ENCODE results near the gene ARMC12. TPM values are rescaled to one million over a fixed set of nuclear protein-coding genes. Genes with fewer than 3 reads are reported as not detected.
"Not testable (repeated sequence)": the region's sequence is repeated elsewhere in the genome, so short reads cannot be mapped to it uniquely, and the experiment has no call there.

Gene ARMC12
- polyA plus RNA-seq, 4 donors, result 0.90 to 1.1 (median 1.1) TPM

- DNase-seq (ENCODE audit: low read depth in 4 of 4, low spot score in 3 of 4), result peak in 2 of 4 donors; percentile 77 to 83
Observed at GRCh38 chr6:35731736-35732532, 4.9 kb upstream of the ARMC12 start.

- no peak for DNase-seq (ENCODE audit: low read depth in 4 of 4, low spot score in 3 of 4)
Observed at GRCh38 chr6:35733633-35734032, 3.2 kb upstream of the ARMC12 start.

- DNase-seq (ENCODE audit: low read depth in 4 of 4, low spot score in 3 of 4), result not testable (repeated sequence)
Observed at GRCh38 chr6:35734319-35734718, 2.5 kb upstream of the ARMC12 start.

GRCh38 chr6:35735452-35735851, 1.4 kb upstream of the ARMC12 start:
- no peak for DNase-seq (ENCODE audit: low read depth in 4 of 4, low spot score in 3 of 4)

- peak in 1 of 4 donors; percentile 58 for DNase-seq (ENCODE audit: low read depth in 4 of 4, low spot score in 3 of 4)
Observed at GRCh38 chr6:35736253-35736894, 458 bp upstream of the ARMC12 start.

- peak in 1 of 4 donors; percentile 41 for DNase-seq (ENCODE audit: low read depth in 4 of 4, low spot score in 3 of 4)
Observed at GRCh38 chr6:35737413-35738211, 780 bp downstream of the ARMC12 start.

GRCh38 chr6:35739645-35740524, 3.1 kb downstream of the ARMC12 start:
- no peak for DNase-seq (ENCODE audit: low read depth in 4 of 4, low spot score in 3 of 4)

GRCh38 chr6:35742842-35743241, 6.0 kb downstream of the ARMC12 start:
- no peak for DNase-seq (ENCODE audit: low read depth in 4 of 4, low spot score in 3 of 4)

GRCh38 chr6:35745509-35745908, 8.7 kb downstream of the ARMC12 start:
- no peak for DNase-seq (ENCODE audit: low read depth in 4 of 4, low spot score in 3 of 4)

- DNase-seq (ENCODE audit: low read depth in 4 of 4, low spot score in 3 of 4), result no peak
Observed at GRCh38 chr6:35746516-35746915, 9.7 kb downstream of the ARMC12 start.

GRCh38 chr6:35747877-35748276, 11.0 kb downstream of the ARMC12 start:
- DNase-seq (ENCODE audit: low read depth in 4 of 4, low spot score in 3 of 4), result no peak

- DNase-seq (ENCODE audit: low read depth in 4 of 4, low spot score in 3 of 4), result no peak
Observed at GRCh38 chr6:35750557-35750956, 13.7 kb downstream of the ARMC12 start.

GRCh38 chr6:35751594-35751993, 14.8 kb downstream of the ARMC12 start:
- DNase-seq (ENCODE audit: low read depth in 4 of 4, low spot score in 3 of 4), result no peak

GRCh38 chr6:35752330-35752729, 15.5 kb downstream of the ARMC12 start:
- no peak for DNase-seq (ENCODE audit: low read depth in 4 of 4, low spot score in 3 of 4)

GRCh38 chr6:35754452-35755277, 17.8 kb downstream of the ARMC12 start:
- no peak for DNase-seq (ENCODE audit: low read depth in 4 of 4, low spot score in 3 of 4)

- no peak for DNase-seq (ENCODE audit: low read depth in 4 of 4, low spot score in 3 of 4)
Observed at GRCh38 chr6:35755278-35755924, 18.6 kb downstream of the ARMC12 start.

- DNase-seq (ENCODE audit: low read depth in 4 of 4, low spot score in 3 of 4), result no peak
Observed at GRCh38 chr6:35757456-35758123, 20.8 kb downstream of the ARMC12 start.

- no peak for DNase-seq (ENCODE audit: low read depth in 4 of 4, low spot score in 3 of 4)
Observed at GRCh38 chr6:35759426-35759825, 22.6 kb downstream of the ARMC12 start.

Measured in right renal pelvis (tissue), 4 donors.